Stimulated activated CD8-positive, alpha-beta memory T cell treated with anti-CD3 and anti-CD28 coated beads, Interleukin-7, amount 100 ng/mL, for 1 hour (primary cell): ENCODE data around the gene CLEC4A.
"Not testable (repeated sequence)": the region's sequence is repeated elsewhere in the genome, so short reads cannot be mapped to it uniquely, and the experiment has no call there.

Source experiments
- DNase-seq, 2 donors: peaks; one replicate each; pipeline ENCODE4 v3.0.0-alpha.2; 2020; ENCODE audit warnings: low read depth in 2 of 2

The CLEC4A gene

DNA sequence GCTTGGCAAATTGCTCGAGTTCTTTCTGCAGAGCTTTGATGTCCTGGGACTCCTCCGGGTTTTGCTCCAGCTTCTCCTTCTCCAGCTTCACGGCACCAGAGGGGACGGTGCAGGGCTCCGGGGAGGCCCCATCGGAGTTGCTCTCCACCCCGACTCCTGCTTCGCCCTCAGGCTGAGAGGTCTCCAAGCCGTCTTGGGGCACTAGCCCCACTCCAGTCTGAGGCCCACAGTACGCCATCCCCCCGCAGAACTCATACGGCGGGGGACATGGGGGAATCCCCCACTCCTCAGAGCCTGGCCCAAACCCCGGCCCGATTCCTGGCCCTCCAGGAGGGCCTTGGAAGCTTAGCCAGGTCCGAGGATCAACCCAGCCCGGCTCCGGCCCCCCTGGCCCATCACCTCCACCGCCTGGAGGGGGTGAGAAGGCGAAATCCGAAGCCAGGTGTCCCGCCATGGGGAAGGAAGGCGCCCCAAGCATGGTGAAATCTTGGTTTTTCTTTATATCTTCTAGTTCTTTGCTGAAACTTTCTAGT is 11.0 kb downstream of the CLEC4A start:
- not testable (repeated sequence) for DNase-seq

DNA sequence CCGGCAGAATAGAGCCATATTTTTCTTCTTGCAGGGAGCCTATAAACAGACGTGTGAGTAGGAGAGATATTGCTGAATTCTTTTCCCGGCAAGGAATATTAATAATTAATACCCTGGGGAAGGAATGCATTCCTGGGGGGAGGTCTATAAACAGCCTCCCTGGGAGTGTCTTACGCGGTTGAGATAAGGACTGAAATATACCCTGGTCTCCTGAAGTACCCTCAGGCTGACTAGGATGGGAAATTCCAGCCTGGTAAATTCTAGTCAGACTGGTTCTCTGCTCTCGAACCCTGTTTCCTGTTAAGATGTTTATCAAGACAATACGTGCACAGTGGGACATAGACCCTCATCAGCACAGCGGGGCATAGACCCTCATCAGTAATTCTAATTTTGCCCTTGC is 18.2 kb downstream of the CLEC4A start:
- not testable (repeated sequence) for DNase-seq

DNA sequence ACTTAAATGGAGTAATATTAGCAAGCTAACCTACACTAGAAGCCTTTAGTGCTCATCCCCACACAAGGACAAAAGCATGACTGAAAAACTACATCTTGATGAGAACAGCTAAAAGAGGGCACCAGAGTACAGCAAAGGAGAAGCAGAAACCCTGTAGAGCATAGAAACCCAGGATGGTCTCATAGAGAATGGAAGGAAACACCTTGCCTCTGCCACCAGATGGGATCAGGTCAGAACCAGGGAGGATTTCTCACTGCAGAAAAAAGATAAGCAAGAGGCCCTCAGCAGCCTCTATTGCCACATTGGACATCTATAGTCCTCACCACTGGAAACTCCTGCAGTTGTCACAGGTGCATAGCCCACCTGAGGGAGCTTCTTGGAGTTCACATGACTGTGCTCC is 19.8 kb downstream of the CLEC4A start:
- no peak for DNase-seq

DNA sequence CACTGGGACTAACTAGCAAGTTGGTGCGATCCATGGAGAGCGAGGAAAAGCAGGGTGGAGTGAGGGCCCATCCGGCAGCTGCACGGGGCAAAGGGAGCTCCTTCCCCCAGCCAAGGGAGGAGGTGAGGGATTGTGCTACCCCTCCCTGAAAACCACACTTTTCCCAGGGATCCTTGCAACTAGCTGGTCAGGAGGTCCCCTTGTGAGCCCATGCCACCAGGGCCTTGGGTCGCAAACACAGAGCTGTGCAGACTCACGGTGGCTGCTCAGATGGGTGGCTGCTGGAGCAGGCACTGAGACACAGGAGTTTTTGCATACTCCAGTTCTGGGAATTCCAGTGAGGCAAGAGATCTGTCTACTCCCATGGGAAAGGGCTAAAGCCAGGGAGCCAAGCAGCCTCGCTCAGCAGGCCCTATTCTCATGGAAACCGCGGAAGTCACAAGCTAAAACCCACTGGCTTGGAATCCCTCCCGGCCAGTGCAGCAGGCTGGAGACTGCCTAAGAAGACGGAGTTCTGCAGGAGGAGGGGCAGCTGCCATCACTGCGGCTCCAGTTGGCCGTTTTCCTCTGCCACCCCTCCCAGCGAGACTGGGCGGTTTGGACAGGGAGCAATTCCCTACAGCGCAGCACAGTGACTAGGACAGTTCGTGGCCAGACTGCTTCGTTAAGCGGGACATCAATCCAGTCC is 22.5 kb downstream of the CLEC4A start:
- DNase-seq = no peak

DNA sequence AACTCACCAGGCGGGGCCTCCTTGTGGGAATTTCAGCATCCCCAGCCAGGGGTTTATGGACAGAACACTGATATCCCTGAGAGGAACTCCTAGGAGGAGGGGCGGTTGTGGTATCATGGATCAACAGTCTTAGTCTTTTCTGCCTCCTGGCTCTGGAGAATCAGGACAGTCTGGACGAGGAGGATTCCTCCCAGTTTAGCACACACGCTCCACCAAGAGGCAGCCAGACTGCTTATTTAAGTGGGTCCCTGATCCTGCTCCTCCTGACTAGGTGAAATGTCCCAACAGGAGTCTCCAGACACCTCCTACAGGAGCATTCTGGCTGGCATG is 23.0 kb downstream of the CLEC4A start:
- no peak for DNase-seq

DNA sequence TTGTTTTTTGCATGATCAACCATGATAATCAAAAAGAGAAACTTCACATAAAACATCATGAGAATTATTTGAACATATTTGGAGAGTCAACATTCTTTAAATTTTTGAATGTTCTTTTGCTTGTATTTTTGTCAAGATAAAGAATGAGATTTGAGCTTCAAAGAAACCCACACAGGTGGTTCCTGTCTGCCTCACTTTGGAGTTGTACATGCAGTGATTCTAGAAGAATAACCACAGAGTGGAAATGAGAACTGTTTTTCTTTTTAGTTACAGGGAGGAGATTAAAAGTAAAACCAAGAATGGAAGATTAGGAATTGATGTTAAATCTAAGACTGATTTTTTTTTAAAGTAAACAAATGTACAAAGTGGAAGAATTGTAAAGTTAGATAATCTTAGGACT is 31.1 kb downstream of the CLEC4A start:
- no peak for DNase-seq

DNA sequence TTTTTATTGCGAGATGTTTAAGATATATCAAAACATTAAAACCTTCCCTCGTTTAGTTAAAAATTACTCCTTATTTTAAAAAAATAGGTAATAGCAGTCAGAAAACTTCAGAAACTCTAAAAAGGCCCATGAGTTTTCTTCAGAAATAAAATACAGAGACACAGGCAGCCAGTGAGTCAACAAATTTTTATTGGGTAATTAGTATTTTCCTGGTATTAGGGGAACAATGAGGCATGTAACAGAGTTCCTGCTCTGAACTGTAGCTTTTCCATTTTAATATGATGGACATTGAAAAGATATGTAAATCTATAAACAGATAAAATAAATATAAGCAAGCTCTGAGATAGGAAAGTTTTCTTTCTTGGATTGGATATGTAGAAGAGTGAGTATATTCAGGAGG is 33.0 kb downstream of the CLEC4A start:
- no peak for DNase-seq

DNA sequence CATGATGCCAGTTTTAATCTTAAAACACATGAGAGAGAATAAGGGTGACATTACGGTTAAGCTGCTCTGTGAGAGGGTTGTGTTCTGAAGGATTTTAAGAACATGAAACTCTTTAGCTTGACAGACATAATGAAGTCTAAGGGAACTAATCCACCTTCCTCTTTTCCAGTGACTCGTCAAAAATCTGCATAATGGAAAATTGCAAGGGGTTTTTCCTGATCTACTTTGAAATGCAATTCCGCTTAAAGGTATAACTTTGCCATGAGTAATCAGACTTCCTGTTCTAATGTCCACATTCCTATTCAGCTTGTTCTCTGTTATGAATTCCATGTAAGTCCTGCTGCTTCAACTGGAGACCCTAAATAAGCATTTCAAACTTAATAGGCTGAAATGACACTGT is 33.4 kb downstream of the CLEC4A start, which contains the start of gene ZNF705A:
ZNF705A (plus strand) TSS at position 171 of the 400 bp plus-strand sequence. CDS start 15,611 bp downstream, outside the sequence.
- DNase-seq = no peak

DNA sequence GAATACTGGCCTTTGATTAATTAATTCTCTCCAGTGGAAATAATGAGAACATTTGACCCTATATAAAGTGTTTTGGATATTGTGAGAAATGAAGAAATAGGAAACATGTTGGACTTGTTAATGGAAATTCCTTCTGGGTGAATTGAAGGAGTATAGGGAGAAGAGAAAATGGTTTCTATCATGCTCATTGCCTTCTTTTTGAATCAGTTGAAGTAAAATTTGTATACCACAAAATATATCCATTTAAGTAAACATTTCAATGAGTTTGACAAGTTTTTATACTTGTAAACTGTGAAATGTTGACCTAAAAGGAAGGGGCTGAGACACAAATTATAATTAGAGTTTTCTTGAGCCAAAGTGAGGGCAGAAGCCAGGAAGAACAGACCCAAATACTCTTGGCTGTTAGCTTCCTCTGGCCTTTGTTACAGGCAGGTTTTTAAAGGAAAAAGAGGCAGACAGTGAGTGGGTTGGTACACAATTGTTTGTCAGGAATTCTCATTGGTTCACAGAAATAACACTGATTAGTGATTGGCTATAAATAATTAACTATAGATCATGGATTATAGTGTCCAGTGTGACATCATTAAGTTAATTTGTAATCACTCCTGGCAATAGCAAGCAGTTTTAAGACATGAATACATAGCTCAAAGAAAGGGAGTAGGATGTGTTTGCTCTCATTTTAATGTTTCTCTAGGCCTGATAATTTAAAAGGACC is 34.2 kb downstream of the CLEC4A start:
- no peak for DNase-seq

DNA sequence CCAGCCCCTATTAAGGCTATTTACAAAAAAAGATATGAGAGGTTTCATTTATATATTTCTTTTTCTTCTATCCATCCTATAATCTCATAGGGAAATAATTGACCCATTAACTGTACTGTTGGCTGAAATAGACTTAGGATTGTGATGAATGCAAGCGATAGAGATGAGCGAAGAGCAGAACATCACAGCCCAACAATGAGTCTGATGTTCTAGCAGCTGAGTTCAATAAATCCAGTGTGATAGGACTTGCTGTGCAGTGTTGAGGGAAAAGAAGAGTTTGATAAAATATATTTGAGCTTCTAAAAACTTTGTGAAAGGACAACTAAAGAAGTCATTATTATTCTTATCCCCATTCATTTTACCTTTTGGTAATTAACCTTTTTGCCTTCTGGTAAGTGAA is 49.5 kb downstream of the CLEC4A start:
- not testable (repeated sequence) for DNase-seq

DNA sequence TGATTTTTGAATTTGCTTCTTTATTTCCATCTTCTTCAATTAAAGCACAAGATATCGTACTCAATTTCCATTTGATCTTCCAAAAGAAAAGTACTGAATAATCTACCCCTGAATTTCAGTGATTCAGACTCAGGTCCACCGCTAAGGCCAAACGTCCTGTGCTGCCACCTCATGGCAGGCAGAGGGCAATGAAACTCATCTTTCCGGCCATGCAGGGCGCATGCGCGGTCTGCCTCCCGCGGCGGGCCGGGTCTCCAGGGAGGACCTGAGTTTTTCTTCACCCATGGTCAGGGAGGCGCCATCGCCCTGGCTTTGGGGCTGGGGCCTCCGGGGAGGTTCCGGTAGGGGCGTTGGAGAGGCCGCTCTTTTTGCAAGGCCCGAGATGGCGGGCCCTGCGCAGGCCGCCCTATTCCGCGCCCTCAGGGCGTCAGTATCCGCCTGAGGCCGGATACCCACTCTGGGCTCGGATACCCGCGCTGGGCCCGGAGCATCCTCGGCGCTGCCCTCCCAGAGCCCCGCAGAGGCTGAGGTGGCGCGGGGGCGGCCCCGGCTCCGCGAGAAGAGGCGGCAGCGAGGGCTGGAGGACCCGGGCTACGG is 56.7 kb downstream of the CLEC4A start:
- DNase-seq = peak; percentile 37 to 66

DNA sequence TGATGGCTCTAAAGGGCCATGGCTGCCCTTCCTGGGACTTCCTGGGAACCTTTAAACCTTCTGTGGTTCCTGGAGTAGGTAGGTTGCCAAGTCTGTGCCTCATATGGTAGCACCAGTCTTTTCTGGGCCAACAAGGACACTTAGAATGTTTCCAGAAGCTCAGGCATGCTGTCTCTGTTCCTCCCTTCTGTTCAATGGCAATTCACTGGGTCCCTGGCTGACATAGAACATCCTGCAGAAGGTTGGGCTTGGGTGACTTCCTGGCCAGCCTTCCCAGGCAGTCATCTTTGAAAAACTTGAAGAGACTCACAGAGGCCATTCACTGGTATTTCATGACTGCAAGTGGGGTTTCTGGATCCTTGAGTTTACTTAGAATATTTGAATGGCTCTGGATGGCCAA is 57.9 kb downstream of the CLEC4A start:
- not testable (repeated sequence) for DNase-seq

DNA sequence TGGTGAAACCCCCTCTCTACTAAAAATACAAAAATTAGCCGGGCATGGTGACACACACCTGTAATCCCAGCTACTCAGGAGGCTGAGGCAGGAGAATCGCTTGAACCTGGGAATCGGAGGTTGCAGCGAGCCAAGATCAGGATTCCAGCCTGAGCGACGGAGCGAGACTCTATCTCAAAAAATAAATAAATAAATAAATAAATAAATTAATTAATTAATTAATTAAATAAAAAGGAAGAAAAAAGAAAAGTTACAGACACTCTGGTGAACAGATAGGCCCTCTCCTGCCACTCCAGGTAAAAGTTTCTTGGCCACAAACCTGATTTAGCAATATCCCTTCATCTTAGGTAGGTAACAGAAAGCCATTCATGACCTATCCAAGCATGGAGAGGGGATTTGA is 59.5 kb downstream of the CLEC4A start:
- not testable (repeated sequence) for DNase-seq

DNA sequence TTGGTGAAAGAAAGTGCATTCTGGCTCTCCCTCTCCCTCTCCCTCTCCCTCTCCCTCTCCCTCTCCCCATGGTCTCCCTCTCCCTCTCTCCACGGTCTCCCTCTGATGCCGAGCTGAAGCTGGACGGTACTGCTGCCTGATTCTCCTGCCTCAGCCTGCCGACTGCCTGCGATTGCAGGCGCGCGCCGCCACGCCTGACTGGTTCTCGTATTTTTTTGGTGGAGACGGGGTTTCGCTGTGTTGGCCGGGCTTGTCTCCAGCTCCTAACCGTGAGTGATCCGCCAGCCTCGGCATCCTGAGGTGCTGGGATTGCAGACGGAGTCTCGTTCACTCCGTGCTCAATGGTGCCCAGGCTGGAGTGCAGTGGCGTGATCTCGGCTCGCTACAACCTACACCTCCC is 59.9 kb downstream of the CLEC4A start:
- not testable (repeated sequence) for DNase-seq

DNA sequence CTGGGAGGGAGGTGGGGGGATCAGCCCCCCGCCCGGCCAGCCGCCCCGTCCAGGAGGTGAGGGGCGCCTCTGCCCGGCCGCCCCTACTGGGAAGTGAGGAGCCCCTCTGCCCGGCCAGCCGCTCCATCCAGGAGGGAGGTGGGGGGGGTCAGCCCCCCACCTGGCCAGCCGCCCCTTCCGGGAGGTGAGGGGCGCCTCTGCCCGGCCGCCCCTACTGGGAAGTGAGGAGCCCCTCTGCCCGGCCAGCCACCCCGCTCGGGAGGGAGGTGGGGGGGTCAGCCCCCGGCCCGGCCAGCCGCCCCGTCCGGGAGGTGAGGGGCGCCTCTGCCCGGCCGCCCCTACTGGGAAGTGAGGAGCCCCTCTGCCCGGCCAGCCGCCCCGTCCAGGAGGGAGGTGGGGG is 60.8 kb downstream of the CLEC4A start:
- not testable (repeated sequence) for DNase-seq

DNA sequence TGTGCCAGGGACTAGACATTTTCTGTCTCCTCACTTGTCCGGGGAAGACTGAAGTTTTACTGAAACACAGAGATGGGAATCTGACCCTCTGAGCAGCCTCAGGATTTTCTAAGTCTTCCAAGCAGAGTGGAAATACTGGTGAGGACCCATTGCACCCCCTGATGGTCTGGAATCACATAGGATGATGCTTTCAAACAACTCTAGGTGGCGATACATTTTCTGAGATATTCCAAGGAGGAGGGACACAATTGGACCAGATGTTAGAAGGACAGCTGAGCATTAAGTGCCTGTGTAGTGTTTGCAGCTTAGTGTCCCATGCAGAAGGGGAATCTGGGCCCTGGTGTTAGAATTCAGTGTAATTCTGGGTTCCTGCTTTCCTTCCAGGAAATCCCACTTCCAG is 64.7 kb downstream of the CLEC4A start:
- DNase-seq = not testable (repeated sequence)
